ENCODE results near the gene DNAL1.

Gene DNAL1

GRCh38 chr14:73744874-73745529 is 100.2 kb downstream of the DNAL1 start:
- no peak for DNase-seq

GRCh38 chr14:73745571-73746519 is 101.1 kb downstream of the DNAL1 start:
- DNase-seq = no peak

GRCh38 chr14:73746520-73747378 is 102.0 kb downstream of the DNAL1 start:
- DNase-seq = no peak

- DNase-seq = no peak
Observed at GRCh38 chr14:73747379-73748211, 102.8 kb downstream of the DNAL1 start.

- DNase-seq = no peak
Observed at GRCh38 chr14:73748858-73749357, 104.1 kb downstream of the DNAL1 start.

- DNase-seq = no peak
Observed at GRCh38 chr14:73749706-73750530, 105.1 kb downstream of the DNAL1 start.

- no peak for DNase-seq
Observed at GRCh38 chr14:73750531-73750901, 105.7 kb downstream of the DNAL1 start.

- no peak for DNase-seq
Observed at GRCh38 chr14:73751157-73751691, 106.4 kb downstream of the DNAL1 start.

GRCh38 chr14:73752297-73752992 is 107.7 kb downstream of the DNAL1 start:
- DNase-seq = peak; percentile 41
